GM21526 (cell line): Measurements from ENCODE around the gene SLC2A4.

Experiments used
- ATAC-seq: cut with Tn5 transposase; IDR thresholded peaks from one replicate; pipeline ENCODE4 v1.9.1; 2021; ENCODE audit warnings: moderate library complexity; ENCODE audit not compliant: unreplicated experiment, low FRiP score

Gene SLC2A4

DNA sequence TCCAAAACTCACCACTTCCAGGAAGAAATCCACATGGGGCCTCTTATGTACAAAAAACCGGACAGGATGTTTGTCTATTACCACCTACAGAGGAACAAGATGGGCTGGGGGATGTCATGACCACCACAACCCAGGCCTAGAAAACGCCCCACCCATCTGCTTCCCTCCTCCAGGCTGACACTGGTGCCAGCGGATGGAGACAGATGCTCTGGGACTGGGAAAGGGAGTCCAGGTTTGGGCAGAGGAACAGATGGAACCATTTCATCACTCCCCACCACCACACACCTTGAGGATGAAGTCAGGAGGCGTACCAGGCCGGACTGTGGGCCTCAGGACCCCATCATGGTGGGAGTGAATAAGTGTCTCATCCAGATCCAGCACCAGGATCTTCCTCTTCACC, 34.7 kb upstream of the SLC2A4 start:
- ATAC-seq, result no peak

- no peak for ATAC-seq
Measured at GRCh38 chr17:7248796-7249195, 32.7 kb upstream of the SLC2A4 start.

DNA sequence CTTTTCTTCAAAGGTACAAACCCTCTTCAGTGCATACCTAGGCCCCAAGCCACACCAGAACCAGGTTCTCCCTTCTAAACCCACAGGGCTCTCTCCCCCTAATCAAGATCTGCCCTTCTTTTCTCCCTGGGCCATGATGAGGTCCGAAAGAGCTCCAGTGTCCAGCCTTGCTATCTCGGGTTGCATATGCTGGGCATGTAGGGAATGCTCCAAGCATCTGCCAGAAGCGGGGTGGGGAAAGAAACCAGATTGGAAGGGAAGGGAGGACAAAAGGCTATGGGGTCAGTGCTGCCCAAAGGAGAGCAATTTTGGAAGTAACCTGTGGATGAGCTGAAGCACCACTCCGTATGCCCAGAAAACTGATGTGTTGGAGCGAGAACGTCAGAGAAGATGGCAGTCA, 32.3 kb upstream of the SLC2A4 start:
- no peak for ATAC-seq

- no peak for ATAC-seq
Measured at GRCh38 chr17:7249830-7250229, 31.7 kb upstream of the SLC2A4 start.

GRCh38 chr17:7250695-7251627, 30.6 kb upstream of the SLC2A4 start:
- no peak for ATAC-seq

GRCh38 chr17:7251661-7252175, 29.8 kb upstream of the SLC2A4 start, which contains the start of gene CTDNEP1:
Gene CTDNEP1, minus strand, starts transcription at chr17:7251734. Its CDS starts 438 bp downstream, at chr17:7251296.
- ATAC-seq, result peak; percentile 63

DNA sequence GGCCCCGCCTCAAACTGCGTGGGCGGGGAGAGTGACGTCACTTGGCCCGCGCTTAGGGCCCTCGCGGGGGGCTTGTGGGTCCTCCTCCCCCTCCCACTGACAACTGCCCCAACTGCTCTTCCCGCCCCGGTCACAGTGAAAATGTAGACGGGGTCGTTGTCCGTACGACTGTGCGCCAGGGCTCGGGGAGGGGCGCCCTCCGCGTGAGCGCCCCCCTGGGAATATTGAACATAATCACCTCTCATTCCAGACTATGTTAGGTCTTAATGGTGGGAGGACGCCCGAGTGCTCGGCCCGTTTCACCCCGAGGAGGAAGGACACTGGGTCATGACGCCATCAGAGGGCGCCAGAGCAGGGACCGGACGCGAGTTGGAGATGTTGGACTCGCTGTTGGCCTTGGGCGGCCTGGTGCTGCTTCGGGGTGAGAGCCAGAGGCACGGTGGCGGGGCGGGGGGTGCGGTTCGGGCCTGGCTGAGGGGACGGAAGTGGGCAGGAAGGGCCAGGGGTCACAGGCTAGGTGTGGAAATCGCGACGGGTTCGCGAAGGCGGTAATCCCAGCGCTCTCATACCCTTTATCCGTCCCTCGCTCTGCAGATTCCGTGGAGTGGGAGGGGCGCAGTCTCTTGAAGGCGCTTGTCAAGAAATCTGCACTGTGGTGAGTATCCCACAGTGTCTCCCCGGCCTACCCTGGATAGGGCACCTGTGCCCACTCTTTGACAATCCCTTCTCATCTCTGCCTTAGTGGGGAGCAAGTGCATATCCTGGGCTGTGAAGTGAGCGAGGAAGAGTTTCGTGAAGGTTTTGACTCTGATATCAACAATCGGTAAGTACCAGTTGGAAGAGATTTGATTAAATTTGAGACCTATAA, 29.1 kb upstream of the SLC2A4 start, which contains the start of gene ELP5:
Gene ELP5 (plus strand): TSS at position 40 of the 868 bp plus-strand sequence. CDS start 336 bp downstream, at position 376.
- peak; percentile 34 for ATAC-seq

- ATAC-seq, result no peak
Measured at GRCh38 chr17:7253082-7253481, 28.4 kb upstream of the SLC2A4 start.

DNA sequence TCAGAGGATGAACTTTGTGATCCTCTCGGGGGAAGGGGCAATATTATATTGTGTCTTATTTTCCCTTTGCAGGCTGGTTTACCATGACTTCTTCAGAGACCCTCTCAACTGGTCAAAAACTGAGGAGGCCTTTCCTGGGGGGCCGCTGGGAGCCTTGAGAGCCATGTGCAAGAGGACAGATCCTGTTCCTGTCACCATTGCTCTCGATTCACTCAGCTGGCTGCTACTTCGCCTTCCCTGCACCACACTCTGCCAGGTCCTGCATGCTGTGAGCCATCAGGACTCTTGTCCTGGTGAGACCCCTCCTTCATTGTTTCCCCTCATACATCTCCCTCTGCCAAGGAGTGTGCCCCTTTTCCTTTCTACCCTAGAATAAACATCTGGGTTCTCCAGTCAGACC, 27.0 kb upstream of the SLC2A4 start:
- no peak for ATAC-seq

GRCh38 chr17:7256766-7257456, 24.6 kb upstream of the SLC2A4 start:
- ATAC-seq, result no peak

GRCh38 chr17:7258731-7259554, 22.6 kb upstream of the SLC2A4 start:
- no peak for ATAC-seq

DNA sequence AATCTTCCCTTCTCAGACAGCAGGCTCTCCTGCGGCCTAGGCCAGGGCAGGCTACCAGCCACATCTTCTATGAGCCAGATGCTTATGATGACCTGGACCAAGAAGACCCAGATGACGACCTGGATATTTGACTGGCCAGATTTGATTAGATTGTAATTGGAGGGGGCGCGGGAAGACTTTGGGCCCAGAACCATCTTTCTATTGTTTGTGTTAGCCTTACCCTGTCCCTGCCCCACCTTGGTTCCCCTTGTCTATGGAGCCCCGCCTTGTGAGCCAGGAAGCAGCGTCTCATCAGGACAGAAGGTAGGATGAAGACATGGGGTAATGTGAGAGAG, 22.0 kb upstream of the SLC2A4 start:
- ATAC-seq, result no peak

DNA sequence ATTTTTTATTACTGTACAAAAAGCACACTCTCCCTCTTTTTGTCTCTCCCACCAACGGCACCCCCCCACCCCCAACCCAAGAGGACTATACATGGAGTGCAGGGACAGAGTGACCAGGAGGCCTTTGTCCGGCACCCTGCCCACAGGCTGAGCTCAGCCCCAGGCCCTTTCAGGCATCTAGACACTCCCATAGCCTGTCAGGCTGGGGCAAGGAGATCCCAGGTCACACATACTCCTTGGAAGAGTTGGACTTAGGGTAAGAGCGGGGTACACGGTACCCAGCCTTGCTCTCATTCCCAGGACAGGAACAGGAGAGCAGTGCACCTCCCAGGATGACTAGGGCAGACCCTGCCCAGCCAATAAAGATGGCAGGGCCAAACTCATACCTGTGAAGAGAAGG, 21.4 kb upstream of the SLC2A4 start:
- ATAC-seq, result no peak

DNA sequence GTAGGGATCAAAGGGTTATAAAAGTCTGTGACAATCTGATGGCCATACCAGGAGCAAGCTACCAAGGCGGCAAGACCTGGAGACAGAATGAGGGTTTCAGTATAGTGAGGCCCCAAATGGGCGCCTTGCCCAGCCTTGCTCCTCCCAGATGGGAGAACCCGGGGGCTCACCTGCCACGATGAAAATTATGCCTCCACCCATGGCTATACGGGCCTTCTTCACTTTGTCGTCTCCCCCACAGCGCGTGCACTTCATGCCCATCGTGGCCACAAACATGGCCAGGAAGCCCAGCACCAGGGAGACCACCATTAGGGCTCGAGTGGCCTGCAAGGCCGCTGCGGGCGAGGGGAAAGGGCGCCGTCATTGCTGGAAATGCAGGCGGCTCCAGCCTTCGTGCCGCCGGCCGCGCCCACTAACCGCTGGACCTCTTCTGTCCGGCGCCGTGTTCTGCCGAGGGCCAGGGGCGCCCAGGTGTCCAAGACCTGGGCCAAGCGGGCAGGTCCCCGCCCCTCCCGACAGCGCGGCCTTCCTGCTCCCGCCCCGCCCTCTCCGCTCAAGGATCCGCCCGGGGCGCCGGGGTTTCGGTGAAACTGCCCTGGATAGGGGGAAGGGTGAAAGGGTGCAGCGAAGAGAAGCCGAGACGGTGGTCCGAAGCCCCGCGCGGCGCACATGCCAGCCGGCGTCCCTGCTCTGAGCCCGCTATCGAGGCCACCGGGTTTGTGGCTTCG, 20.7 kb upstream of the SLC2A4 start:
- no peak for ATAC-seq

DNA sequence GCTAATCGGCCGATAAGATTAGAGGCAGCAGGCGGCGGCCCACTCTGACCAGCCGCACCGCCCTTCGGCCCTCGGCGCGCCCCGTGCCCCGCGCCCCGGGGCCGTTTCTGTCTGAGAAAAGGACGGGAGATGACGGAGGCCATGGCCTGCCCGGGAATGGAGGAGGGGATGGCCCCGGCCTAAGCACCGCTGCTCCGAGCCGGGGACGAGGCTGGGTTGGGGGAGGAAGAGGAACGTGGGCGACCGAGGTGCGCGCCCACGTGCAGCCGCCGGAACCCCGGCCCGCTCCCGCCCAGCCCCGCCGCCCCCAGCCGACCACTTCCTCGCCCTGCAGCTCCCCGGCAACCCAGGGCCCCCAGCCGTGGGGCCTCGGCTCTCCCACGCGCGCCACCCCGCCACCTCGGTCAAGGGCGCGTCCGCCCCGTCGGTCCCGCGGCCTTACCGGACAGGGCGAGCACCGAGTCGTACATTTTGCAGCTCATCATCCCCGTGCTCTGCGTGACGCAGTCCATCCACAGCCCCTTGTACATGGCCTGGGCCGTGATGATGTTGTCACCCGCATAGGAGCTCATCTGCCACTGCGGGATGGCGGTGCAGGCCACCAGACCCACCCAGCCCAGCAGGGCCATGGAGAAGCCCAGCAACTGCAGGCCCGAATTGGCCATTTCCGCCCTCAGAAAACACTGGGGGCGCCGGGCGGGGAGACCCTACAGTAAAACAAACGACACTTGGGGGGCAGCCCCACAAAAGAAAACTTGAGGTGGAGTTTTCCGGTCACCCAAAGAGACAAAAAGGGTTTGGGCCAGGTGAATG, 19.9 kb upstream of the SLC2A4 start:
- ATAC-seq, result no peak

GRCh38 chr17:7262192-7262934, 19.2 kb upstream of the SLC2A4 start, which contains the start of gene CLDN7:
Gene CLDN7, minus strand, starts transcription at chr17:7262478. Its CDS starts 435 bp downstream, at chr17:7262043.
- ATAC-seq, result no peak
